ENCODE results near the gene TCF7L2. TPM values are rescaled to one million over a fixed set of nuclear protein-coding genes. Genes with fewer than 3 reads are reported as not detected.

TCF7L2 gene
- total and polyA plus RNA-seq, 9 donors, result 21.1 to 41.7 (median 34.5) TPM

DNA sequence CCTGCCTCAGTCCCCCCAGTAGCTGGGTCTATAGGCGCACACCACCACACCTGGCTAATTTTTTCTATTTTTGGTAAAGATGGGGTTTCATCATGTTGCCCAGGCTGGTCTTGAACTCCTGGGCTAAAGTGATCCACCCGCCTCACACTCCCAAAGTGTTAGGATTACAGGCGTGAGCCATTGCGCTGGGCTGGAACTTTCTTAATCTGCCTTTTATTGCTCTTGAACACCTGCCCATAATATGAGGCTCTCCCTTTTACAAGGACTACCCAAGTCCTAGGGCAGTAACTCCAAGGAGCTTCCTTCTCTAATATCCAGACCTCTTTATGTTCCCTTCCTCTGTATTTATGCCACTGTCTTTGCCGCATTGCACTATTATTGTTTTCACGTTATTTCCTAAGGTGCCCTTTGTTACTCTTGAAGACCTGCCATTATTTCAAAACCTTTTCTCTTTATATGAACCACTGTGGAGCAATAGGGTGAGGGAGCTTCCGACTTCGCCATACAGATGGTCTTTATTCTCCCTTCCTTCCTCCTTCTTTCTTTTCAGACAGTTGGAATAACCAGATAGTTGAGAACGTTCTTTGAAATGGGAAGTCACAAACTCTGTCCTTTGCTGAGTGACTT, 36.3 kb upstream of the TCF7L2 start:
- TF ChIP-seq CTCF (IDR thresholded peaks at IDR 0.05) (no peak), POLR2A (IDR thresholded peaks at IDR 0.05) (no peak), EP300 (IDR thresholded peaks at IDR 0.05) (no peak)
- Histone ChIP-seq H3K27ac (no peak overlapping the region), H3K4me3 (no peak overlapping the region), H3K4me1 (ENCODE audit: insufficient read depth) (no peaks in the 10 kb centered on the region), H3K27me3 (no peaks in the 10 kb centered on the region), H3K9me3 (no peaks in the 10 kb centered on the region), H3K36me3 (no peaks in the 10 kb centered on the region)
- WGBS, 3 donors, result 84 to 91% (median 90%) methylated on average over 9 of the region's 9 CpGs
- DNase-seq, result no peak
- intact Hi-C loops (cut with DNase I), result no loop called here

DNA sequence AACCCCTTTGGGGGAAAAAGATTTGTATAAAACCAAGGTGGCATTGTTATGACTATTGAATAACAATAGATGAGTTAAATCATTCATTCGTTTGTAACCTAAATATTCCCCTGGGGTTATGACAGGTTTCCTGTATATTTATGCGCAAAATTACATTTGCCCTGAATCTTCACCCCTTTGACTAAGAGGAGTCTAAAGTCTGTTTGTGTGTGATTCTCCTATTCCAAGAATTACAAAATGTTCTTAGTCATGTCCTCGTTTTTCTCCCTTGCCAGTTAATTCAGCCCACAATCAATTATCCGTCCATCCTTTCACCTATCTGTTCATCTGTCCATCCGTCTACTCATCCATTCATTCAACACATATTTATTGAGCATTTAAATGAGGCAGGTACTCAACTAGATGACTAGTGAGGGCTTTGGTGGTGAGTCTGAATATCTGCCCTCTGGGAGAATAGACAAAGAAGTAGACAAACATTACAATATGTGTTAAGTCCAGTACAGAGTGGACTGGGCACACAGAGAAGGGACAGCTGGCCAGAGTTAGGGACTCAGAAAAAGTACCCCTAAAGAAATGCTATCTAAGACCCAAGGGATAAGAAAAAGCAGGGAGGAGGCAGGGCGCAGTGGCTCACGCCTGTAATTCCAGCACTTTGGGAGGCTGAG, 35.6 kb upstream of the TCF7L2 start:
- no peaks in the 10 kb centered on the region for H3K27me3 ChIP-seq
- H3K4me3 ChIP-seq, result no peak overlapping the region
- WGBS, 3 donors, result 90 to 93% (median 91%) methylated on average over 7 of the region's 7 CpGs
- DNase-seq, result no peak
- TF ChIP-seq CTCF (IDR thresholded peaks at IDR 0.05), result no peak
- no peak for TF ChIP-seq POLR2A (IDR thresholded peaks at IDR 0.05)
- TF ChIP-seq EP300 (IDR thresholded peaks at IDR 0.05), result no peak
- H3K27ac ChIP-seq, result no peak overlapping the region
- H3K9me3 ChIP-seq, result no peaks in the 10 kb centered on the region
- intact Hi-C loops (cut with DNase I), result no loop called here
- no peaks in the 10 kb centered on the region for H3K4me1 ChIP-seq (ENCODE audit: insufficient read depth)
- H3K36me3 ChIP-seq, result no peaks in the 10 kb centered on the region

GRCh38 chr10:112915590-112916572, 34.2 kb upstream of the TCF7L2 start:
- Histone ChIP-seq H3K9me3 (no peaks in the 10 kb centered on the region), H3K4me3 (no peak overlapping the region), H3K27ac (no peak overlapping the region), H3K36me3 (no peaks in the 10 kb centered on the region), H3K27me3 (no peaks in the 10 kb centered on the region), H3K4me1 (ENCODE audit: insufficient read depth) (no peaks in the 10 kb centered on the region)
- intact Hi-C loops (cut with DNase I), result no loop called here
- 74 to 83% (median 82%) methylated on average over 11 of the region's 11 CpGs for WGBS, 3 donors
- TF ChIP-seq CTCF (IDR thresholded peaks at IDR 0.05), result no peak
- no peak for TF ChIP-seq POLR2A (IDR thresholded peaks at IDR 0.05)
- no peak for TF ChIP-seq EP300 (IDR thresholded peaks at IDR 0.05)
- no peak for DNase-seq

- no peaks in the 10 kb centered on the region for H3K27me3 ChIP-seq
- DNase-seq, result no peak
- no peak overlapping the region for H3K4me3 ChIP-seq
- intact Hi-C loops (cut with DNase I), result no loop called here
- no peaks in the 10 kb centered on the region for H3K9me3 ChIP-seq
- TF ChIP-seq POLR2A (IDR thresholded peaks at IDR 0.05) (no peak), EP300 (IDR thresholded peaks at IDR 0.05) (no peak), CTCF (IDR thresholded peaks at IDR 0.05) (no peak)
- H3K36me3 ChIP-seq, result no peaks in the 10 kb centered on the region
- no peak overlapping the region for H3K27ac ChIP-seq
- 87 to 93% (median 92%) methylated on average over 3 of the region's 3 CpGs for WGBS, 3 donors
- no peaks in the 10 kb centered on the region for H3K4me1 ChIP-seq (ENCODE audit: insufficient read depth)
Measured at GRCh38 chr10:112917681-112918080, 32.4 kb upstream of the TCF7L2 start.

All from ovary (tissue), 9 donors.